Measurements from ENCODE around the gene TOR3A.

The TOR3A gene

GRCh38 chr1:179055937-179056336 is 25.9 kb upstream of the TOR3A start:
- H3K27ac ChIP-seq, result no peak overlapping the region
- no peak for TF ChIP-seq CTCF (conservative IDR thresholded peaks at IDR 0.05)

GRCh38 chr1:179058487-179059483 is 23.1 kb upstream of the TOR3A start:
- no peak for TF ChIP-seq CTCF (conservative IDR thresholded peaks at IDR 0.05)
- H3K27ac ChIP-seq, result no peak overlapping the region

- H3K27ac ChIP-seq, result no peak overlapping the region
- TF ChIP-seq CTCF (conservative IDR thresholded peaks at IDR 0.05), result no peak
Observed at GRCh38 chr1:179061360-179062282, 20.2 kb upstream of the TOR3A start.

- no peak overlapping the region; the same call in 1 of the 2 replicates for H3K27ac ChIP-seq
- no peak for TF ChIP-seq CTCF (conservative IDR thresholded peaks at IDR 0.05)
Observed at GRCh38 chr1:179066471-179066870, 15.4 kb upstream of the TOR3A start.

- H3K27ac ChIP-seq, result no peak overlapping the region
- no peak for TF ChIP-seq CTCF (conservative IDR thresholded peaks at IDR 0.05)
Observed at GRCh38 chr1:179077396-179077795, 4.5 kb upstream of the TOR3A start.

GRCh38 chr1:179079113-179079761 is 2.6 kb upstream of the TOR3A start:
- TF ChIP-seq CTCF (conservative IDR thresholded peaks at IDR 0.05), result peak; percentile 78
- no peak overlapping the region for H3K27ac ChIP-seq
